ENCODE data around the gene SLC24A1. TPM values are rescaled to one million over a fixed set of nuclear protein-coding genes. Genes with fewer than 3 reads are reported as not detected.

Gene SLC24A1
- total and polyA plus RNA-seq, 12 donors = 3.3 to 15.8 (median 8.9) TPM

DNA sequence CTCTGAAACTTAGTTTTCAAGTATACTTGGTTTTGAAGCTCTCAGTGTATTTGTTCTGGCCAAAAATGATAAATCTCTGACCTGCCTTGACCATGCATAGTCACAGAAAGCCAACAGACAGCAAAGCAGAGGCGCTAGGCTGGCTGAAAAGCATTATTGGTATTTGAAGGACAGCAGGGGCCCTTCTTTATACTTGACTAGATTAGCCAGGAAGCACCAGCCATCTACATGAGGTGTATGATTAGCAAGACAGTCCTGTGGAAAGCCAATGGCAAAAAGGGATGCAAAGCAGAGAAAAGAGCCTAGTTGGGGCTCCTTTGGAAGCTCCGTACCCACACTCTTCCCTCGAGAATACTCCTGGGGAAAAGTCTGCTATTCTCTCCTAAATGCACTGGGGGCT, 7.8 kb downstream of the SLC24A1 start:
- H3K9me3 ChIP-seq (replicated peaks in 1 of 3) = no peaks in the 10 kb centered on the region
- intact Hi-C loops (cut with DNase I) = no loop called here
- H3K4me3 ChIP-seq = no peak overlapping the region
- peaks cover 0 to 4% of the 10 kb centered on the region in 2 donors for H3K4me1 ChIP-seq (replicated peaks in 1 of 2)
- WGBS, 4 donors = 70 to 83% (median 75%) methylated on average over 3 of the region's 3 CpGs
- no peak for DNase-seq
- H3K27ac ChIP-seq = no peak overlapping the region
- H3K36me3 ChIP-seq (replicated peaks in 1 of 2) = no peaks in the 10 kb centered on the region
- H3K27me3 ChIP-seq = no peaks in the 10 kb centered on the region
- TF ChIP-seq, protein P1, sequence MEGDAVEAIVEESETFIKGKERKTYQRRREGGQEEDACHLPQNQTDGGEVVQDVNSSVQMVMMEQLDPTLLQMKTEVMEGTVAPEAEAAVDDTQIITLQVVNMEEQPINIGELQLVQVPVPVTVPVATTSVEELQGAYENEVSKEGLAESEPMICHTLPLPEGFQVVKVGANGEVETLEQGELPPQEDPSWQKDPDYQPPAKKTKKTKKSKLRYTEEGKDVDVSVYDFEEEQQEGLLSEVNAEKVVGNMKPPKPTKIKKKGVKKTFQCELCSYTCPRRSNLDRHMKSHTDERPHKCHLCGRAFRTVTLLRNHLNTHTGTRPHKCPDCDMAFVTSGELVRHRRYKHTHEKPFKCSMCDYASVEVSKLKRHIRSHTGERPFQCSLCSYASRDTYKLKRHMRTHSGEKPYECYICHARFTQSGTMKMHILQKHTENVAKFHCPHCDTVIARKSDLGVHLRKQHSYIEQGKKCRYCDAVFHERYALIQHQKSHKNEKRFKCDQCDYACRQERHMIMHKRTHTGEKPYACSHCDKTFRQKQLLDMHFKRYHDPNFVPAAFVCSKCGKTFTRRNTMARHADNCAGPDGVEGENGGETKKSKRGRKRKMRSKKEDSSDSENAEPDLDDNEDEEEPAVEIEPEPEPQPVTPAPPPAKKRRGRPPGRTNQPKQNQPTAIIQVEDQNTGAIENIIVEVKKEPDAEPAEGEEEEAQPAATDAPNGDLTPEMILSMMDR (IDR thresholded peaks at IDR 0.05) = no peak
- no peak for TF ChIP-seq POLR2A (IDR thresholded peaks at IDR 0.05)

DNA sequence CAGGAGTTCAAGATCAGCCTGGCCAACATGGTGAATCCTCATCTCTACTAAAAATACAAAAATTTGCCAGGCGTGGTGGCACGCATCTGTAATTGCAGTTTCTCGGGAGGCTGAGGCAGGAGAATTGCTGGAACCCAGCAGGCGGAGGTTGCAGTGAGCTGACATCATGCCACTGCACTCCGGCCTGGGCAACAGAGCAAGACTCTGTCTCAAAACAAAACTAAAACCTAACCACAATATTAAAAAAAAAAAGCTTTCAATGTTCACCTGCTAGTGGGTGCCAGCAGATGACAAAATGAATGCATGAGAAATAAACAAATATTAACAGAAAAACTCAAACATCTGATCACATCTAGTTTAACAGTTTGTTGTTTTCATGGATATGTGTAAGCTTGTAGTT, 9.0 kb downstream of the SLC24A1 start:
- Histone ChIP-seq H3K9me3 (replicated peaks in 1 of 3) (no peaks in the 10 kb centered on the region), H3K27me3 (no peaks in the 10 kb centered on the region), H3K4me3 (no peak overlapping the region), H3K36me3 (replicated peaks in 1 of 2) (no peaks in the 10 kb centered on the region), H3K27ac (no peak overlapping the region), H3K4me1 (replicated peaks in 1 of 2) (peaks cover 0 to 4% of the 10 kb centered on the region in 2 donors)
- 95 to 100% (median 96%) methylated on average over 5 of the region's 5 CpGs for WGBS, 4 donors
- no peak for DNase-seq
- no peak for TF ChIP-seq POLR2A (IDR thresholded peaks at IDR 0.05)
- TF ChIP-seq, protein P1 (IDR thresholded peaks at IDR 0.05) = no peak
- intact Hi-C loops (cut with DNase I) = no loop called here

DNA sequence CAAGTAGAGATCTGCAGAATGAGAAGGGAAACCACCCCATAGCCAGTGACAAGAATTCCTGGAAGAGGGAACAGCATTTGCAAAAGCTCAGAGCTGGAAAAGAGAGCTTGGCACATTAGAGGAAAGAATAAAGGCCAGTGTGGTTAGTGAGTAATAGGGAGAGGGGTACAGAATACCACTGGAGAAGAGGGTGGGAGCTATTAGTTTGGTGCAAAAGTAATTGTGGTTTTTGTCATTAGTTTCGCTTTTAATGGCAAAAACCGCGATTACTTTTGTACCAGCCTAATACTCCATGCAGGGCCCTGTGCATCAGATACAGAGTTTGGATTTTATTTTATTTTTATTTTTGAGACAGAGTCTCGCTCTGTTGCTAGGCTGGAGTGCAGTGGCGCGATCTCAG, 9.8 kb downstream of the SLC24A1 start:
- no peak for DNase-seq
- no peaks in the 10 kb centered on the region for H3K9me3 ChIP-seq (replicated peaks in 1 of 3)
- WGBS, 4 donors = 92 to 99% (median 95%) methylated on average over 6 of the region's 6 CpGs
- TF ChIP-seq POLR2A (IDR thresholded peaks at IDR 0.05) = no peak
- TF ChIP-seq, protein P1 (IDR thresholded peaks at IDR 0.05) = no peak
- H3K36me3 ChIP-seq (replicated peaks in 1 of 2) = no peaks in the 10 kb centered on the region
- no peak overlapping the region for H3K27ac ChIP-seq
- peaks cover 0 to 4% of the 10 kb centered on the region in 2 donors for H3K4me1 ChIP-seq (replicated peaks in 1 of 2)
- H3K27me3 ChIP-seq = no peaks in the 10 kb centered on the region
- intact Hi-C loops (cut with DNase I) = no loop called here
- H3K4me3 ChIP-seq = no peak overlapping the region

DNA sequence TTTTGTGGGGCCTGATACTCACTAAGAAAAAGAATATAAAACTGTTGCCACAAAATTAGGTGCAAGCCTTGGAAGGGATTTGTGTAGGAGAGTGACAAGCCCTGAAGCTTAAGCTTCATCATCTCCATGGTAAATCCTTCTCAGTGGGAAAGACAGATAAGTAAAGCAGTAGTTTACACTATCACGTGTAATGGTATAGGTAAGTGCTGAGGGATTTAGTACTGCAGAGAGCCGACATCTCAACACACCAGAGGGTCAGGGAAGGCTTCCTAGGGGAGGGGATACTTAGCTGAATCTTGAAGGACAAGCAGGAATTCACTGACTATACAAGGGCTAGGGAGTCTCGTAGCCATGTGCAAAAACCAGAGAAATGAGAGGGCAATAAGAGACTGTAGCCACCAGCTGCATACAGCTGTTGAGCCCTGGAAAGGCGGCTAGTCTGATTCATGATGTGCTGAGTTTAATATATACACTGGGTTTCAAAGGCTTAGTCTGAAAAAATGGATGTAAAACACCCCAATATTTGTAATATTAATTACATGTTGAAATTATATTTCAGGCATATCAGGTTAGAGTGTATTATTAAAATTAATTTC, 11.1 kb downstream of the SLC24A1 start:
- no peaks in the 10 kb centered on the region for H3K9me3 ChIP-seq (replicated peaks in 1 of 3)
- intact Hi-C loops (cut with DNase I) = no loop called here
- H3K4me1 ChIP-seq (replicated peaks in 1 of 2) = peaks cover 0 to 4% of the 10 kb centered on the region in 2 donors
- no peaks in the 10 kb centered on the region for H3K27me3 ChIP-seq
- DNase-seq = no peak
- no peaks in the 10 kb centered on the region for H3K36me3 ChIP-seq (replicated peaks in 1 of 2)
- no peak overlapping the region for H3K27ac ChIP-seq
- 87 to 89% (median 88%) methylated on average over 4 of the region's 4 CpGs for WGBS, 4 donors
- H3K4me3 ChIP-seq = no peak overlapping the region
- no peak for TF ChIP-seq POLR2A (IDR thresholded peaks at IDR 0.05)
- TF ChIP-seq, protein P1 (IDR thresholded peaks at IDR 0.05) = no peak

Measured in adrenal gland (tissue), 12 donors.